ENCODE results near the gene ZNF317. TPM values are rescaled to one million over a fixed set of nuclear protein-coding genes. Genes with fewer than 3 reads are reported as not detected.

ZNF317 gene
- total and polyA plus RNA-seq, 2 of the 4 experiments (the other 2 are of a cell fraction) = 13.0 to 17.6 TPM

DNA sequence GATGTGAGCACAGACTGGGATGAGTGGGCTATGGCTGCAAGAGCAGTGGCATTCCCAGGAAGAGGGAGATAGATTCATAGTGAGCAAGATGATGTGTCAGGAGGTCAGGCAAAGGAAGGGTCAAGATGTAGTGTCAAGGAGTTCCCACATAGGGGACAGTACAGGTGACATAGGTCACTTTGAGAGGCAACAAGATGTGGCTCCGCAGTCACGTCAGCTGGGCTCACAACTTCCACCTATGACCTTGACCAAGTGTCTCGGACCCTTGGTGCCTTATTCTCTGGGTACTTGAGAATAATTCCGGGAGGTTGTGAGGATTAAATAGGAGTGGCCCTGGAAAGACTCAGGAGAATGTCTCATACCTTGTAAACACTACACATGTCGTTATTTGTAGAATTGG lies 10.5 kb downstream of the ZNF317 start:
- no TSS peak for BruUV-seq (replicated peaks)
- no peak overlapping the region for H4K8ac ChIP-seq (ENCODE audit: low read depth in 2 of 2, low read length in 2 of 2)
- CTCF ChIA-PET = no interaction called here
- no peak for DNase-seq
- H3K14ac ChIP-seq (replicated peaks; ENCODE audit: low read depth, low read length) = no peak overlapping the region
- H3K23ac ChIP-seq (ENCODE audit: low read depth, low read length) = no peak overlapping the region
- dilution Hi-C loops (cut with HindIII; ENCODE audit: low sequenced_read_pairs, unreplicated experiment) (no loop called here), intact Hi-C loops (cut with micrococcal nuclease) (no loop called here), in situ Hi-C loops (cut with MboI; ENCODE audit: low sequenced_read_pairs) (no loop called here)
- H4K20me1 ChIP-seq (ENCODE audit: insufficient read depth, low read length) = peaks cover 21% of the 10 kb centered on the region
- H2AFZ ChIP-seq (replicated peaks; ENCODE audit: low read length, poor library complexity) = no peak overlapping the region
- H3K79me1 ChIP-seq (ENCODE audit: low read depth in 1 of 2, low read length in 2 of 2) = peaks cover 17 to 21% of the 10 kb centered on the region in 2 experiments
- H3K4me3 ChIP-seq (ENCODE audit: insufficient read depth, low read depth, low read length) = no peak overlapping the region
- H3K4me2 ChIP-seq (ENCODE audit: low read depth, low read length) = no peak overlapping the region
- POLR2A ChIA-PET (ENCODE audit: unreplicated experiment) = no interaction called here
- no peak overlapping the region for H2AK5ac ChIP-seq (ENCODE audit: low read depth, low read length)
- H2BK120ac ChIP-seq (ENCODE audit: low read depth, low read length) = no peak overlapping the region
- no peak overlapping the region for H3K4ac ChIP-seq (ENCODE audit: low read depth, low read length)
- no CpG with 5 or more reads among the region's 5 CpGs for WGBS, 2 experiments (ENCODE audit: extremely low coverage in 2 of 2, insufficient read length in 1 of 2)
- no peak overlapping the region for H3K27ac ChIP-seq (ENCODE audit: insufficient read depth, low read length)
- H2BK20ac ChIP-seq (ENCODE audit: low read depth, low read length) = no peak overlapping the region
- H2BK5ac ChIP-seq (ENCODE audit: low read depth, low read length, poor library complexity, severe bottlenecking) = no peak overlapping the region
- peaks cover 51% of the 10 kb centered on the region for H3K9me3 ChIP-seq (ENCODE audit: control insufficient read depth, insufficient read depth, low read length)
- no peaks in the 10 kb centered on the region for H3K9me1 ChIP-seq (ENCODE audit: insufficient read depth, low read length)
- no peak overlapping the region for H4K5ac ChIP-seq (ENCODE audit: low read depth, low read length)
- no peak overlapping the region for H4K91ac ChIP-seq (ENCODE audit: insufficient read depth, low read depth, low read length)
- no peak overlapping the region for H2BK15ac ChIP-seq (ENCODE audit: low read depth, low read length)
- H3K27me3 ChIP-seq (ENCODE audit: control insufficient read depth, insufficient read depth, low read length) = no peaks in the 10 kb centered on the region
- no peak overlapping the region for H2AK9ac ChIP-seq (replicated peaks; ENCODE audit: low read depth, low read length, poor library complexity)
- no peak overlapping the region for H3K9ac ChIP-seq (ENCODE audit: low read depth, low read length)
- no peaks in the 10 kb centered on the region for H3K4me1 ChIP-seq (ENCODE audit: control insufficient read depth, insufficient read depth, low read length)
- H3K36me3 ChIP-seq (ENCODE audit: control insufficient read depth, insufficient read depth, low read length) = peaks cover 37% of the 10 kb centered on the region
- no peak overlapping the region for H3K18ac ChIP-seq (ENCODE audit: low read depth, low read length)
- no peak overlapping the region for H3K56ac ChIP-seq (ENCODE audit: extremely low read depth, insufficient read depth, low read length)
- no peak for ATAC-seq (ENCODE audit: low read depth)
- no peak for TF ChIP-seq RCOR1 (IDR thresholded peaks at IDR 0.05; ENCODE audit: insufficient replicate concordance, low read length)
- no peak for TF ChIP-seq CEBPB (IDR thresholded peaks at IDR 0.05; ENCODE audit: low read depth, low read length)
- no peak for TF ChIP-seq CHD1 (IDR thresholded peaks at IDR 0.05; ENCODE audit: low read depth, low read length)
- TF ChIP-seq MAZ (IDR thresholded peaks at IDR 0.05; ENCODE audit: borderline replicate concordance, low read depth, low read length) = no peak
- TF ChIP-seq NFE2L2 (IDR thresholded peaks at IDR 0.05; ENCODE audit: low read depth, low read length) = no peak
- no peak for TF ChIP-seq RFX5 (IDR thresholded peaks at IDR 0.05; ENCODE audit: low read depth, low read length)
- no peak for TF ChIP-seq BHLHE40 (IDR thresholded peaks at IDR 0.05; ENCODE audit: low read depth, low read length)
- no peak for TF ChIP-seq RAD21 (IDR thresholded peaks at IDR 0.05; ENCODE audit: low read length)
- no peak for TF ChIP-seq SMC3 (IDR thresholded peaks at IDR 0.05; ENCODE audit: low read depth, low read length)
- TF ChIP-seq POLR2A (IDR thresholded peaks at IDR 0.05; ENCODE audit: low read depth, low read length) = no peak
- TF ChIP-seq USF2 (IDR thresholded peaks at IDR 0.05; ENCODE audit: low read depth, low read length) = no peak
- TF ChIP-seq MAFK (IDR thresholded peaks at IDR 0.05; ENCODE audit: low read depth, low read length) = no peak
- TF ChIP-seq, protein P1, sequence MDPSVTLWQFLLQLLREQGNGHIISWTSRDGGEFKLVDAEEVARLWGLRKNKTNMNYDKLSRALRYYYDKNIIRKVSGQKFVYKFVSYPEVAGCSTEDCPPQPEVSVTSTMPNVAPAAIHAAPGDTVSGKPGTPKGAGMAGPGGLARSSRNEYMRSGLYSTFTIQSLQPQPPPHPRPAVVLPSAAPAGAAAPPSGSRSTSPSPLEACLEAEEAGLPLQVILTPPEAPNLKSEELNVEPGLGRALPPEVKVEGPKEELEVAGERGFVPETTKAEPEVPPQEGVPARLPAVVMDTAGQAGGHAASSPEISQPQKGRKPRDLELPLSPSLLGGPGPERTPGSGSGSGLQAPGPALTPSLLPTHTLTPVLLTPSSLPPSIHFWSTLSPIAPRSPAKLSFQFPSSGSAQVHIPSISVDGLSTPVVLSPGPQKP (IDR thresholded peaks at IDR 0.05; ENCODE audit: borderline replicate concordance, low read depth, low read length) = no peak
- TF ChIP-seq FOS (IDR thresholded peaks at IDR 0.05; ENCODE audit: low read depth, low read length) = no peak
- no peak for TF ChIP-seq CTCF (conservative IDR thresholded peaks at IDR 0.05; ENCODE audit: low read depth, low read length)
- TF ChIP-seq MXI1 (IDR thresholded peaks at IDR 0.05; ENCODE audit: borderline replicate concordance, low read depth, low read length) = no peak
